ENCODE measurements around the gene TRPM5.

TRPM5 gene

DNA sequence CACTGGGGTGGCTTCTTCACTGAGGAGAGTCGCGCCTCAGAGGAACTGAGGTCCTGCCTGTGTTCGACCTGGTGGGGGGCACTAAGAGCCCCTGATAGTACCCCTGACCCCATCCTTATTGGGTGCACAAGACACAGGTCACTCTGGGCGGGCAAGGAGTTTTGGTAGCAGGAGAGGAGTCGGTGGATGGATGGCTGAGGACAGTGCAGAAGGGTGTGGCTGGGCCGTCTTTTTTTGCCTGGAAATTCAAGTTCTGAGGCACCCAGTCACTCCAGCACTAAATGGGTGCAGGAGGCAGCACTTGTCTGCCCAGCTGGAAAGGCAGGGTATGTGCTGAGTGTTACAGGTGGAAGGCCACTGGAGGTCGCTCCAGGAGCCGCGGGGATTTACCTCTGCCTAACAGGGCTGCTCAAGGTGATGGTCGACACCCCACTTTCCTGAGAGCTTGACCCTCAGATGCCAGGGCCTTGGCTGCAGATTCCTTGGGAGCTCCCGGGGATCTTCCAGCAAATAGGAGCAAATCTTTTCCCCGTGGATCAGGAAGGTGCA, 42.8 kb downstream of the TRPM5 start:
- DNase-seq = no peak

DNA sequence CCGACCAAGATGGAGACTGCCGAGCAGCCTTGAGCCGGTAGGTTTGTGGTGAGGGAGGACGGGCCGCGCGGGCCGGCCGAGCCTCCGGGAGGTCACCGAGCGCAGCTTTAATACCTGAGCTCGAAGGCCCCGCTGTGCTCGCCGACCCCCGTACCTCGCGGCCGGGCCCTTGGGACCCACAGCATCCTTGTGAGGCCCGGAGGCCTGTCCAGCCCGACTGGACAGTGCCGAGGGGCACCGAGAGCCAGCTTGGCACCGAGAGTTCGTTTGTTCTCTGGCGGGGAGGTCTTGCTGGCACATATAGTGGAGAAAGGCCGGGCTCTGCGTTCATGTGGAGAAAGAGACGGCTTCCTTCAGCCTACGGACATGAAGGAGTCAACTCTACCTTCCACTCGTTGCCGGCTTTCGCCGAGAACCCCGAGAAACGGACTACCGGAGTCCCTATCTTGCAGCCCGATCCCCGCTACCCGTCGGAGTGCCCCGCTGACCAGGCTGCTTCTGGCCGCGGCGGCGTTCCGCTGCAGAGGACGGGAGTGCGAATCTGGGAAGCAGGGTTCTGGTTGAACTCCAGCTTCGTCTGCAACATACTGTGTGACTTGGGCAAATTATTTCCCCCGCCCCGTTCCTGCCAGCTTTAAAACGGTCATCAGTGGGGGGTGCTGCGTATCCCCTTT, 43.4 kb downstream of the TRPM5 start:
- no peak for DNase-seq

DNA sequence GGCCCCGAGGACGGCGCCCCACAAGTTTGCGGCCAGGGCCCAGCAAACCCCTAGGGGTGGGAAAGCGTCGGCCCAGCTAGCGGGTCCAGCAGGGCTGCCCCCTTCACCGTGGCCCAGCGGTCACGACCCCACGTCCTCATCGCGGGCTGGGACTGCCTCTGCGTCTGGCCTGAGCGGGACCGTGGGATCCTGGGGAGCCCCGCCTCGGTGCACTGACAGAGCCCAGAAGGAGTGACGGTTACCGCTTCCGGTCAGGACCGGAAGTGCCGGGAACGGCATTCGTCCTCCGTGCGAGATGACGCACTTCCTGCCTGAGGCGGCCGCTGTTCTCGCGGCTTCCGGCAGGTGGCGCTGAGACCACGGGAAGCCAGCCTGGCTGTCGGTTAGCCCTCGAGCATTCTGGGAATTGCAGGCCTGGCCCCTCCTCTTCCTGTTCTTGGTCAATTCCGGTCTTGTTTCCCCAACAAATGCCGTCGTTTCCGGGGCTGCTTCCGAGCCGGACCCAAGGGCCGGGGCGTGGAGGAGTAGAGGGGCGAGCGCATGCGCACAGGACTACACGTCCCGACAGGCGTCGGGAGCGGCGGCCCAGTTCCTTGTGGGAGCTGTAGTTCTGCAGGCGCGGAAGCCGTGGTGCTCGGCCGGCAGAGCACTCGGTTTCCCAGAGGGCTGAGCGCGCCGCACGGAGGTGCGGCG, 44.1 kb downstream of the TRPM5 start, which contains the start of gene TSSC4:
Gene TSSC4, plus strand, starts transcription at position 682 of the 693 bp plus-strand sequence. CDS start 1,884 bp downstream, outside the sequence.
- DNase-seq = peak; percentile 100

DNA sequence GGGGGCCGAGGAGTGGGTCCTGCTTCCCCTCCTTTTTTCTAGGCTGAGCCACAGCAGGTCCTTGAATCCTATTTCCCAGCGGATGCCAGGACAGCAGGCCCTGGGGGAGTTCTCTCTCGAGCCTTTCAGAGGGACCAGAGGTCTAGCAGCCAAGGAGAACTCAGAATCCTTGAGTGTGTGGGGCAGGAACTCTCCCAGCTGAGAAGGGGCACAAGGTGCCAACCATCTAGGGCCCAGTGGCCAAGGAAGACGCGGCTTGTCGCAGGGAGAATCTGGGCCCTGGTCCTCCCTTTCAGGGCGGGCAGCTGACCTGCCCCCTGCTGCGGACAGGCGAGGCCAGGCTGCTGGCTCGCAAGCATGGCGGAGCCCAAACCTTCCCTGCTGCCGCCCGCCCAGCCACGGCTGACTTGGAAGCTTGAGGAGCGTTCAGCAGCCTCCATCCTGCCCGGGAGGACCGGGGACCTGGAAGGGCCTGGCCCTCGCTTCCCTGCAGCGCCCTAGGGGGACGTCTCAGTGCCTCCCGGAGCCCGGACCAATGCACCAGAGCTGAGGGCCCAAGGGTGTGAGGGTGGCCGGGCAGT, 44.7 kb downstream of the TRPM5 start:
- DNase-seq = no peak

DNA sequence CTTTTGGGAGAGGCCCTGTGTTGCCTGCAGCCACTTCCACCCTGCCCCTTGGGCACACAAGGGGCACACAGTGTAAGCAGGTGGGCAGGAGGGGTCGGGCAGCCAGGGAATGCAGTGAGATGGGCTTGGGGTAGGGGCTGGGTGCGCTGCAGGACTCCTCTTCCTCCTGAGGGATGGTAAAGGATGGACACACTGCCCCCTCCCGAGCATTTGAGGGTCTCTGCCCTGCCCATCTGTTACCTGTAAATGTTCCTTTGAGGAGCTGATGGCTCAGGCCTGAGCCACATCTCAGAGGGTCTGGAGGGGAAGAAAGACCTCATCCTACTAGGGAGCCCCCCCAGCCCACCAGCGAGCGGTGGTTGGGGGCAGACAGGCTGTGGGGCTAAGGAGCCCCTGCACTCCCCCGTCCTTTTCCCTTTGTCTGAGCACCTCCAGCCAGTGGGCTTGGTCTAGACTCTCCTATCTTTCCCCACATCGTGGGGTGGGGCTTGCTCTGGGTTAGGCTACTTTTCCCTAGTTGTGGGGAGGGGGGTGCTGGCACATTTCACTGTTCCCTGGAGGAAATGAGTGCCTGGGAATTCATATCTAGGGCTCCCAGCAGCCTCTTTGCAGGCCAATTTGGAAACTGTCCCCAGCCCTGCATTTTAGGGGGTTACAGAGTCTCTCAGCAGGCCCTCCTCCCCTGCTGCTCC, 45.5 kb downstream of the TRPM5 start:
- no peak for DNase-seq

DNA sequence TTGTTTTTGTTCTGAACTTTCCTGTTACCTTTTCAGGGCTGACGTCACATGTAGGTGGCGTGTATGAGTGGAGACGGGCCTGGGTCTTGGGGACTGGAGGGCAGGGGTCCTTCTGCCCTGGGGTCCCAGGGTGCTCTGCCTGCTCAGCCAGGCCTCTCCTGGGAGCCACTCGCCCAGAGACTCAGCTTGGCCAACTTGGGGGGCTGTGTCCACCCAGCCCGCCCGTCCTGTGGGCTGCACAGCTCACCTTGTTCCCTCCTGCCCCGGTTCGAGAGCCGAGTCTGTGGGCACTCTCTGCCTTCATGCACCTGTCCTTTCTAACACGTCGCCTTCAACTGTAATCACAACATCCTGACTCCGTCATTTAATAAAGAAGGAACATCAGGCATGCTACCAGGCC, 47.3 kb downstream of the TRPM5 start:
- no peak for DNase-seq

DNA sequence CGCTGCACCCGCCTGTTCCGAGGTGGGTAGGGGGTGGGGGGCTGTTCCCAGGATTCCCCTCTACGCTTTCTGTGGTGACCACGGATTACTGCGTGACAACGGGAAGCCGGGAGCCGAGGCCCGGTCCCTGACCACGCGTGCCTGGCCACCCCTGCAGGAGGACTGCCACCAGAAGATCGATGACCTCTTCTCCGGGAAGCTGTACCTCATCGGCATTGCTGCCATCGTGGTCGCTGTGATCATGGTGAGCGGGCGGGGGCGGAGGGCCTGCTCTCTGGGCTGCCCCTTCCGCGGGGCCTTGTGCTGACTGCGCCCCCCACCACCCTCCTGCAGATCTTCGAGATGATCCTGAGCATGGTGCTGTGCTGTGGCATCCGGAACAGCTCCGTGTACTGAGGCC, 47.8 kb downstream of the TRPM5 start:
- no peak for DNase-seq

DNA sequence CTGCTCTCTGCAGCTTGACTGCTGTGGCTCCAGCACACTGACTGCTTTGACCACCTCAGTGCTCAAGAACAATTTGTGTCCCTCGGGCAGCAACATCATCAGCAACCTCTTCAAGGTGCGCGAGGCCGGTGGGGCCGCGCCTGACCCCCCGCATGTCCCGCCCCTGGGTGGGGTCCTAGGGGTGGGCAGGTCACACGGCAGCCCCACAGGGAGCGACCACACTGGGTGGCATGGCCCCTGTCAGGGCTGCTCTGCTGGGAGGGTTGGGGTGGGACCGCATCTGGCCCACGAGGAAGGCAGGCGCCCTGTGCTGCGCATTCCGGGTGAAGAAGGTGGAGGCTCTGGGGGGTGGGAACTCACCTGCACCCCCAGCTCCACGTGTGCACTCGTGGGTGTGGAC, 48.5 kb downstream of the TRPM5 start:
- no peak for DNase-seq

DNA sequence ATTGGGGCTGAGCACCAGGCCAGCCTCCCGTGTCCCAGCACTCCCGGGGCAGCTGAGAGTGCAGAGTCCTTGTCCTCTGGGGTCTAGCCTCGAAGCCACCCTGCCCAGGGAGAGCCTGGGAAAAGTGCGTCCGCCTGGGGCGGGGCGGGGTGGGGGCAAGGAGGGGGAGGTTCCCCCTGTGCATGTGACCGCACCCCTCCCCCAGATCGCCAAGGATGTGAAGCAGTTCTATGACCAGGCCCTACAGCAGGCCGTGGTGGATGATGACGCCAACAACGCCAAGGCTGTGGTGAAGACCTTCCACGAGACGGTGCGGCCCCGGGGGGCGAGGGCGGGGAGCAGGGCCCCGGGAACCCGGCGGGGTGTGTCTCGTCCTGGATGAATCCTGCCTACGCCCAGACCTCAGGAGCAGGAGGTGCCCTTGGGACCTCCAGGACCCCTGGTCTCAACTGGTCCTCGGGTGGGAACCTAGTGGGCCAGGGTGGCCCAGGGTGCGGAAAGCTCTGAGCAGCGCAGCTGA, 49.0 kb downstream of the TRPM5 start:
- DNase-seq = no peak

DNA sequence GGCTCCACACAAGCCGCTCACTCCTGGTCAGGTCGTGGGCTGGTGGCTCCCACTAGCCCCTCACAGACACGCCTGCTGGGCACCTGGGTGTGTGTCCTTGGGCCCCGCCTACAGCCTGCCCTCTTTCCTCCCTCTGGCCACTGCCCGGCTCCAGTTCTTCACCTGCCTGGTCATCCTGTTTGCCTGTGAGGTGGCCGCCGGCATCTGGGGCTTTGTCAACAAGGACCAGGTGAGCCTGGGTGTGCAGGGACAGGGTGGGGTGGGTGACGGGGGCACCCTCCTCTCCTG, 49.6 kb downstream of the TRPM5 start:
- DNase-seq = no peak
